Naive thymus-derived CD4-positive, alpha-beta T cell (primary cell): ENCODE measurements around the gene LTF. TPM values are rescaled to one million over a fixed set of nuclear protein-coding genes. Genes with fewer than 3 reads are reported as not detected.
A peak's percentile ranks its signal among the peaks of the same experiment; 100 is the strongest.
"Not testable (repeated sequence)": the region's sequence is repeated elsewhere in the genome, so short reads cannot be mapped to it uniquely, and the experiment has no call there.

Source experiments
- ATAC-seq: fragments of 150-1000 bp; cut with Tn5 transposase; 2 replicates; pipeline ENCODE4 v1.10.0; 2021; ENCODE audit warnings: mild to moderate bottlenecking, moderate library complexity
- CTCF ChIA-PET: fragments of 350-600 bp; sonication (Branson Sonifier 250); formaldehyde crosslinking; loops from one replicate; lab custom pipeline; 2021; ENCODE audit warnings: antibody characterized with exemption; lab: Charles Lee
- POLR2A ChIA-PET: fragments of 350-600 bp; sonication (Branson Sonifier 250); formaldehyde crosslinking; loops from one replicate; lab custom pipeline; 2021; ENCODE audit warnings: antibody characterized with exemption, inconsistent platforms; lab: Charles Lee
- DNase-seq, 9 donors: peaks; one replicate each; pipeline versions ENCODE4 v3.0.0 to v3.0.0-alpha.2; 2020 to 2022; ENCODE audit warnings: mixed read lengths in 1 of 9
- H3K27ac ChIP-seq: one replicate; pipeline ENCODE4 v1.7.0; 2013; ENCODE audit warnings: mild to moderate bottlenecking, low read depth, low read length, moderate library complexity
- H3K27me3 ChIP-seq, 2 donors: one replicate each; pipeline ENCODE4 v1.7.0; 2013; ENCODE audit warnings: low read length in 2 of 2, mild to moderate bottlenecking in 2 of 2, moderate library complexity in 2 of 2; ENCODE audit not compliant: control insufficient read depth in 2 of 2, insufficient read depth in 2 of 2
- H3K36me3 ChIP-seq, 3 experiments: 1 replicate in 2 of 3; 2 replicates in 1 of 3; pipeline ENCODE4 v1.7.0; 2013; ENCODE audit warnings: low read length in 3 of 3, mild to moderate bottlenecking in 3 of 3, moderate library complexity in 1 of 3; ENCODE audit not compliant: insufficient read depth in 3 of 3, control insufficient read depth in 2 of 3
- H3K4me1 ChIP-seq, 2 donors: one replicate each; pipeline ENCODE4 v1.7.0; 2013; ENCODE audit warnings: low read length in 2 of 2, mild to moderate bottlenecking in 2 of 2, moderate library complexity in 1 of 2; ENCODE audit not compliant: control insufficient read depth in 2 of 2, insufficient read depth in 2 of 2
- H3K4me3 ChIP-seq: 2 replicates; pipeline ENCODE4 v1.7.0; 2013; ENCODE audit warnings: mild to moderate bottlenecking, low read length
- H3K9me3 ChIP-seq, 3 experiments: 1 replicate in 2 of 3; 2 replicates in 1 of 3; pipeline ENCODE4 v1.7.0; 2013; ENCODE audit warnings: low read length in 3 of 3; ENCODE audit not compliant: control insufficient read depth in 2 of 3
- H3K27ac Mint-ChIP-seq, 9 donors: one replicate each; pipeline ENCODE4 v1.8.0; 2020 to 2022; ENCODE audit warnings: mixed read lengths in 9 of 9, mild to moderate bottlenecking in 8 of 9, moderate library complexity in 5 of 9, inconsistent platforms in 2 of 9
- H3K27me3 Mint-ChIP-seq, 5 donors: one replicate each; pipeline ENCODE4 v1.8.0; 2021 to 2022; ENCODE audit warnings: mixed read lengths in 5 of 5, mild to moderate bottlenecking in 1 of 5
- H3K36me3 Mint-ChIP-seq, 5 donors: one replicate each; pipeline ENCODE4 v1.8.0; 2020 to 2022; ENCODE audit warnings: mixed read lengths in 5 of 5, mild to moderate bottlenecking in 3 of 5, inconsistent platforms in 1 of 5
- H3K4me1 Mint-ChIP-seq, 7 donors: one replicate each; pipeline ENCODE4 v1.8.0; 2020 to 2022; ENCODE audit warnings: mixed read lengths in 7 of 7, mild to moderate bottlenecking in 3 of 7, inconsistent platforms in 1 of 7
- H3K4me3 Mint-ChIP-seq, 10 donors: one replicate each; pipeline ENCODE4 v1.8.0; 2020 to 2022; ENCODE audit warnings: mild to moderate bottlenecking in 10 of 10, mixed read lengths in 10 of 10, moderate library complexity in 6 of 10, inconsistent platforms in 2 of 10
- H3K9me3 Mint-ChIP-seq, 11 donors: one replicate each; pipeline ENCODE4 v1.8.0; 2020 to 2022; ENCODE audit warnings: mixed read lengths in 11 of 11, mild to moderate bottlenecking in 4 of 11, inconsistent platforms in 1 of 11, moderate library complexity in 1 of 11
- intact Hi-C, 2 donors: fragments of 100-400 bp; cut with micrococcal nuclease; formaldehyde crosslinking; loops; one replicate each; pipeline ENCODE4 v1.15.1; 2023
- polyA plus RNA-seq, 2 donors: library from polyadenylated mRNA; unstranded; fragments of 300-500 nt; fragmentation: Illumina TruSeq; gene quantifications; one replicate each; pipeline ENCODE4 v1.2.3, GENCODE V29; 2021
- total RNA-seq, 6 experiments: library from RNA in 5 of 6; stranded (reverse) in 5 of 6; gene quantifications; 1 replicate in 5 of 6; 2 replicates in 1 of 6; pipeline ENCODE4 v1.2.3 and lab custom pipeline; 2021 to 2026

LTF gene
- total and polyA plus RNA-seq, 7 experiments from 2014 or later: 0.78 TPM; not detected in 6

- H3K4me3 Mint-ChIP-seq, intact Hi-C loops, H3K9me3 ChIP-seq, H3K4me1 ChIP-seq, ATAC-seq, CTCF ChIA-PET, DNase-seq, H3K36me3 ChIP-seq, H3K27ac Mint-ChIP-seq, H3K36me3 Mint-ChIP-seq, H3K27me3 ChIP-seq, H3K27ac ChIP-seq, H3K4me3 ChIP-seq, POLR2A ChIA-PET: not testable (repeated sequence)
- Mint-ChIP-seq H3K9me3 (peaks cover 5 to 36% (median 13%) of the 10 kb centered on the region in 11 donors), H3K27me3 (peaks cover 0 to 32% (median 5%) of the 10 kb centered on the region in 5 donors), H3K4me1 (peaks cover 7 to 23% (median 12%) of the 10 kb centered on the region in 7 donors)
Measured at GRCh38 chr3:46430879-46431278, 33.8 kb downstream of the LTF start.

GRCh38 chr3:46429671-46430070 lies 35.0 kb downstream of the LTF start:
- no peaks in the 10 kb centered on the region for H3K27me3 ChIP-seq
- Mint-ChIP-seq H3K4me1 (peaks cover 5 to 24% (median 11%) of the 10 kb centered on the region in 7 donors), H3K36me3 (peaks cover 2 to 9% (median 6%) of the 10 kb centered on the region in 5 donors), H3K27me3 (peaks cover 0 to 24% (median 5%) of the 10 kb centered on the region in 5 donors), H3K9me3 (peaks cover 5 to 36% (median 13%) of the 10 kb centered on the region in 11 donors), H3K4me3 (no peak overlapping the region), H3K27ac (no peak overlapping the region)
- H3K4me1 ChIP-seq: peaks cover 0 to 5% of the 10 kb centered on the region in 2 donors
- H3K9me3 ChIP-seq: no peaks in the 10 kb centered on the region
- intact Hi-C loops: no loop called here
- no peak for ATAC-seq
- POLR2A ChIA-PET: no interaction called here
- no peaks in the 10 kb centered on the region for H3K36me3 ChIP-seq
- no peak overlapping the region for H3K4me3 ChIP-seq
- CTCF ChIA-PET: no interaction called here
- no peak overlapping the region for H3K27ac ChIP-seq
- DNase-seq: no peak

GRCh38 chr3:46429250-46429649 lies 35.5 kb downstream of the LTF start:
- no peaks in the 10 kb centered on the region for H3K27me3 ChIP-seq
- ATAC-seq (no peak), DNase-seq (no peak)
- no peaks in the 10 kb centered on the region for H3K9me3 ChIP-seq
- POLR2A ChIA-PET: no interaction called here
- H3K36me3 ChIP-seq: no peaks in the 10 kb centered on the region
- no peak overlapping the region for H3K27ac ChIP-seq
- Mint-ChIP-seq H3K36me3 (peaks cover 2 to 9% (median 6%) of the 10 kb centered on the region in 5 donors), H3K27me3 (peaks cover 0 to 24% (median 5%) of the 10 kb centered on the region in 5 donors), H3K4me1 (peaks cover 5 to 24% (median 11%) of the 10 kb centered on the region in 7 donors), H3K4me3 (no peak overlapping the region), H3K27ac (no peak overlapping the region), H3K9me3 (peaks cover 5 to 35% (median 13%) of the 10 kb centered on the region in 11 donors)
- peaks cover 0 to 5% of the 10 kb centered on the region in 2 donors for H3K4me1 ChIP-seq
- CTCF ChIA-PET: no interaction called here
- intact Hi-C loops: no loop called here
- no peak overlapping the region for H3K4me3 ChIP-seq

- Mint-ChIP-seq H3K4me1 (peaks cover 5 to 18% (median 11%) of the 10 kb centered on the region in 7 donors), H3K27me3 (peaks cover 0 to 20% (median 5%) of the 10 kb centered on the region in 5 donors), H3K27ac (no peak overlapping the region), H3K4me3 (no peak overlapping the region), H3K36me3 (peaks cover 0 to 9% (median 6%) of the 10 kb centered on the region in 5 donors), H3K9me3 (peaks cover 5 to 26% (median 11%) of the 10 kb centered on the region in 11 donors)
- DNase-seq (no peak), ATAC-seq (no peak)
- Histone ChIP-seq H3K4me3 (no peak overlapping the region), H3K36me3 (no peaks in the 10 kb centered on the region), H3K9me3 (no peaks in the 10 kb centered on the region), H3K4me1 (peaks cover 0 to 5% of the 10 kb centered on the region in 2 donors), H3K27me3 (no peaks in the 10 kb centered on the region), H3K27ac (no peak overlapping the region)
- ChIA-PET POLR2A (no interaction called here), CTCF (no interaction called here)
- intact Hi-C loops: no loop called here
Measured at GRCh38 chr3:46427916-46428833, 36.5 kb downstream of the LTF start.

- H3K9me3 ChIP-seq, H3K27ac ChIP-seq, intact Hi-C loops, H3K4me3 ChIP-seq, H3K36me3 ChIP-seq, H3K27me3 ChIP-seq, ATAC-seq, H3K4me3 Mint-ChIP-seq, H3K27ac Mint-ChIP-seq, DNase-seq, H3K36me3 Mint-ChIP-seq, POLR2A ChIA-PET, H3K4me1 ChIP-seq, CTCF ChIA-PET: not testable (repeated sequence)
- Mint-ChIP-seq H3K9me3 (peaks cover 3 to 18% (median 9%) of the 10 kb centered on the region in 11 donors), H3K27me3 (peaks cover 0 to 18% (median 2%) of the 10 kb centered on the region in 5 donors), H3K4me1 (peaks cover 4 to 13% (median 11%) of the 10 kb centered on the region in 7 donors)
Measured at GRCh38 chr3:46427404-46427803, 37.3 kb downstream of the LTF start.

GRCh38 chr3:46426476-46426875 lies 38.2 kb downstream of the LTF start:
- H3K4me3 ChIP-seq, H3K36me3 ChIP-seq, H3K4me1 ChIP-seq, CTCF ChIA-PET, DNase-seq, POLR2A ChIA-PET, H3K36me3 Mint-ChIP-seq, H3K9me3 Mint-ChIP-seq, ATAC-seq, H3K9me3 ChIP-seq, H3K27me3 ChIP-seq, intact Hi-C loops, H3K27ac ChIP-seq, H3K4me3 Mint-ChIP-seq: not testable (repeated sequence)
- peak overlapping the region in 1 of 9 donors; percentile 6 for H3K27ac Mint-ChIP-seq
- peaks cover 4 to 13% (median 11%) of the 10 kb centered on the region in 7 donors for H3K4me1 Mint-ChIP-seq
- H3K27me3 Mint-ChIP-seq: peaks cover 0 to 16% (median 0%) of the 10 kb centered on the region in 5 donors
